WERI-Rb-1 (cell line): ENCODE data around the gene POMGNT1.

ENCODE experiments used
- DNase-seq: peaks from one replicate; pipeline ENCODE4 v3.0.0-alpha.2; 2020
- H3K27ac ChIP-seq: fragments of 250-450 bp; sonication (Bioruptor Pico); 2 replicates; pipeline ENCODE4 v1.5.1; 2020; ENCODE audit warnings: mild to moderate bottlenecking, moderate library complexity
- H3K27me3 ChIP-seq: fragments of 250-450 bp; sonication (Bioruptor Pico); 2 replicates; pipeline ENCODE4 v1.5.1; 2021; ENCODE audit warnings: mild to moderate bottlenecking, low read depth, moderate library complexity; ENCODE audit not compliant: insufficient read depth, severe bottlenecking
- H3K36me3 ChIP-seq: fragments of 250-450 bp; sonication (Bioruptor Pico); 2 replicates; pipeline ENCODE4 v1.5.1; 2020; ENCODE audit warnings: mild to moderate bottlenecking, moderate library complexity
- H3K4me3 ChIP-seq: 2 replicates; pipeline ENCODE4 v1.5.1; 2011; ENCODE audit warnings: low read depth, mild to moderate bottlenecking, control low read depth, low read length
- H3K9me3 ChIP-seq: fragments of 250-450 bp; sonication (Bioruptor Pico); 2 replicates; pipeline ENCODE4 v1.5.1; 2021; ENCODE audit warnings: mild to moderate bottlenecking, moderate library complexity; ENCODE audit not compliant: severe bottlenecking
- CTCF ChIP-seq: IDR thresholded peaks from 2 replicates; pipeline ENCODE4 v1.5.1; 2011; ENCODE audit warnings: low read depth, mild to moderate bottlenecking, control low read depth, inconsistent platforms, low read length

The POMGNT1 gene

GRCh38 chr1:46203738-46204405 is 5.6 kb upstream of the POMGNT1 start:
- Histone ChIP-seq H3K36me3 (0 out of 2 replicates have a peak, but pooled peaks cover 6% of the 10 kb centered on the region), H3K27me3 (no peaks in the 10 kb centered on the region), H3K9me3 (no peaks in the 10 kb centered on the region), H3K27ac (no peak overlapping the region), H3K4me3 (peak overlapping the region; percentile 67)
- no peak for TF ChIP-seq CTCF
- DNase-seq = no peak

- Histone ChIP-seq H3K27me3 (no peaks in the 10 kb centered on the region), H3K9me3 (no peaks in the 10 kb centered on the region), H3K36me3 (peaks cover 5% of the 10 kb centered on the region), H3K4me3 (no peak overlapping the region), H3K27ac (no peak overlapping the region)
- no peak for DNase-seq
- no peak for TF ChIP-seq CTCF
These were observed 1.1 kb upstream of the POMGNT1 start for GRCh38 chr1:46199233-46199749.

- H3K36me3 ChIP-seq = peaks cover 6% of the 10 kb centered on the region
- H3K4me3 ChIP-seq = peak overlapping the region; percentile 73
- no peaks in the 10 kb centered on the region for H3K9me3 ChIP-seq
- DNase-seq = no peak
- TF ChIP-seq CTCF = no peak
- H3K27ac ChIP-seq = no peak overlapping the region; the same call in 1 of the 2 replicates
- H3K27me3 ChIP-seq = no peaks in the 10 kb centered on the region
These were observed 672 bp downstream of the POMGNT1 start for GRCh38 chr1:46197560-46197963.

- Histone ChIP-seq H3K27me3 (no peaks in the 10 kb centered on the region), H3K9me3 (no peaks in the 10 kb centered on the region)
- TF ChIP-seq CTCF = no peak
These were observed 1.6 kb downstream of the POMGNT1 start for GRCh38 chr1:46196609-46197008.

GRCh38 chr1:46194641-46195193 is 3.5 kb downstream of the POMGNT1 start:
- H3K4me3 ChIP-seq = no peak overlapping the region
- H3K27ac ChIP-seq = no peak overlapping the region
- peaks cover 23% of the 10 kb centered on the region for H3K36me3 ChIP-seq
- no peak for DNase-seq
- no peaks in the 10 kb centered on the region for H3K27me3 ChIP-seq
- H3K9me3 ChIP-seq = no peaks in the 10 kb centered on the region
- no peak for TF ChIP-seq CTCF

More at GRCh38 chr1:46196609-46197008, 1.6 kb downstream of the POMGNT1 start:
- Histone ChIP-seq H3K4me3 (no peak overlapping the region), H3K36me3 (peaks cover 12% of the 10 kb centered on the region), H3K27ac (no peak overlapping the region)
- no peak for DNase-seq
